PC-9 (cell line): Measurements from ENCODE around the gene NR6A1. TPM values are rescaled to one million over a fixed set of nuclear protein-coding genes. Genes with fewer than 3 reads are reported as not detected.

ENCODE experiments used
- BruUV-seq: library from RNA; stranded (reverse); fragments of 400-500 nt; replicated peaks from 2 replicates; lab custom pipeline; 2021; lab: Mats Ljungman, UMichigan
- CTCF ChIA-PET: fragments of 300-600 bp; sonication (Branson Sonifier 250); formaldehyde crosslinking; loops from one replicate; lab custom pipeline; 2022; ENCODE audit warnings: antibody characterized with exemption; lab: Charles Lee
- POLR2A ChIA-PET: fragments of 300-600 bp; sonication (Branson Sonifier 250); formaldehyde crosslinking; loops from one replicate; lab custom pipeline; 2022; ENCODE audit warnings: antibody characterized with exemption; ENCODE audit not compliant: unreplicated experiment; lab: Charles Lee
- DNase-seq, 2 experiments: peaks; one replicate each; pipeline versions ENCODE4 v3.0.0 to v3.0.0-alpha.2; 2015 to 2022; ENCODE audit warnings: mixed read lengths in 1 of 2
- H2AFZ ChIP-seq: fragments of 200-600 bp; sonication (generic); 2 replicates; pipeline ENCODE4 v1.8.1; 2017; ENCODE audit warnings: antibody characterized with exemption
- H3F3A ChIP-seq: fragments of 200-600 bp; sonication (generic); 2 replicates; pipeline ENCODE4 v1.8.1; 2017; ENCODE audit warnings: antibody characterized with exemption, mild to moderate bottlenecking, low read depth; ENCODE audit not compliant: insufficient read depth
- H3K27ac ChIP-seq: fragments of 200-600 bp; sonication (generic); 2 replicates; pipeline ENCODE4 v1.6.1; 2016; ENCODE audit warnings: mixed run types
- H3K27me3 ChIP-seq: fragments of 200-600 bp; sonication (generic); 2 replicates; pipeline ENCODE4 v1.6.1; 2016; ENCODE audit warnings: low read depth, mixed run types; ENCODE audit not compliant: insufficient read depth
- H3K36me3 ChIP-seq: fragments of 200-600 bp; sonication (generic); 2 replicates; pipeline ENCODE4 v1.6.1; 2016; ENCODE audit warnings: low read depth, mixed run types
- H3K4me1 ChIP-seq: fragments of 200-600 bp; sonication (generic); replicated peaks from 2 replicates; pipeline ENCODE4 v1.6.1; 2016; ENCODE audit warnings: mixed run types; ENCODE audit not compliant: insufficient read depth
- H3K4me2 ChIP-seq: fragments of 200-600 bp; sonication (generic); 2 replicates; pipeline ENCODE4 v1.6.1; 2017; ENCODE audit warnings: mixed run types
- H3K4me3 ChIP-seq: fragments of 200-600 bp; sonication (generic); 2 replicates; pipeline ENCODE4 v1.6.1; 2016; ENCODE audit warnings: mixed run types
- H3K79me2 ChIP-seq: fragments of 200-600 bp; sonication (generic); 2 replicates; pipeline ENCODE4 v1.6.1; 2017; ENCODE audit warnings: low read depth, mixed run types
- H3K9me2 ChIP-seq: fragments of 200-600 bp; sonication (generic); 2 replicates; pipeline ENCODE4 v1.8.1; 2017; ENCODE audit warnings: mild to moderate bottlenecking; ENCODE audit not compliant: insufficient read depth
- H3K9me3 ChIP-seq: fragments of 200-600 bp; sonication (generic); 2 replicates; pipeline ENCODE4 v1.8.1; 2016; ENCODE audit warnings: low read depth; ENCODE audit not compliant: insufficient read depth
- H4K20me1 ChIP-seq: fragments of 200-600 bp; sonication (generic); 2 replicates; pipeline ENCODE4 v1.8.1; 2017; ENCODE audit not compliant: insufficient read depth
- EZH2 ChIP-seq: fragments of 200-600 bp; sonication (generic); IDR thresholded peaks from 2 replicates; pipeline ENCODE4 v1.8.0; 2017; ENCODE audit warnings: antibody characterized with exemption, low read depth
- intact Hi-C: fragments of 100-400 bp; cut with micrococcal nuclease; formaldehyde crosslinking; loops from one replicate; pipeline ENCODE4 v1.10.0; 2022; ENCODE audit not compliant: unreplicated experiment
- total RNA-seq: library from RNA; stranded (reverse); gene quantifications from 2 replicates; pipeline ENCODE4 v1.2.3, GENCODE V29; 2021
- TF ChIP-seq, protein P1 (sequence below): fragments of 200-600 bp; sonication (generic); conservative IDR thresholded peaks from 2 replicates; pipeline ENCODE4 v1.6.1; 2017; ENCODE audit warnings: mixed run types, antibody characterized with exemption, mild to moderate bottlenecking, moderate library complexity

Gene NR6A1
- total RNA-seq, 1 experiment from 2014 or later, result 13.0 TPM

DNA sequence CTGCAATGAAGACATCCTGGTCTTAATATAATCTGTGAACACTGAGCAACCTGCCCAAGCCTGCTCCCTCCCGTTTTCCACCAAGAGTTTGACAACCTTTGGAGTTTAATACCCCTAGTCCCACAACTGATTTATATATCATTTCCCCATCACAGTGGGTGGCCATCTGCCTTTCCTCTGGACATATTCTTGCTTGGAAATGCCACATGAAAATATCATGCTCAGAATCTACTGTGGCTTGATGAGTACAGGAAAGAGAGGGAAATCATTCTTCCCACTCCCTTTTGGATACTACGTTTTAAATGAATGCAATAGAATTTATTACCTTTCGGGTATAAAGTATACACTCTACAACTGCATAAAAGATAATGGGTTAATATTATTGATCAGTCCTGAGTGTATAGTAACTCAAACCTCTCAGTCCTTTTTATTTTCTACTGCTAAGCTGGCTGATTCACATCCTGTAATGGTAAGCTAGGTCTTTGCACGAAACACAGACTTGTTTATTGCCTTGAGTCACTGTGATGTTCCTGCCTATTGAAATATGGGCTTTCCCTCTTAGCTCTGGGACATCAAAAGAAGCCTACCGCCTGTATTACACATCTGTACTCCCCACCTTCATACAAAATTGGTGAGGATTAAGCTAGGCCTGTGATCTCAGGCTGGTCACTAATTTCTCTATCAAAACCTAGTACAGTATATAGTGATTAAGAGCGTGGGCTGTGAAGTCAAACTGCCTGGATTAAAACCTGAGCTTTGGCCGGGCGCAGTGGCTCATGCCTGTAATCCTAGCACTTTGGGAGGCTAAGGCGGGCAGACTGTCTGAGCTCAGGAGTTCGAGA, 196.4 kb downstream of the NR6A1 start:
- H2AFZ ChIP-seq, result no peak overlapping the region
- no peaks in the 10 kb centered on the region for H3K27me3 ChIP-seq
- no TSS peak for BruUV-seq
- ChIA-PET POLR2A (interaction anchor here (0.5 kb wide), 1 partner anchor 1177 kb away, joined by 3 read pairs; no protein-coding TSS in a partner anchor), CTCF (interaction anchor here (0.6 to 0.7 kb wide), 2 partner anchors 26 to 165 kb away, joined by 4 to 9 read pairs; no protein-coding TSS in a partner anchor)
- intact Hi-C loops, result no loop called here
- no peak for DNase-seq
- TF ChIP-seq, protein P1, sequence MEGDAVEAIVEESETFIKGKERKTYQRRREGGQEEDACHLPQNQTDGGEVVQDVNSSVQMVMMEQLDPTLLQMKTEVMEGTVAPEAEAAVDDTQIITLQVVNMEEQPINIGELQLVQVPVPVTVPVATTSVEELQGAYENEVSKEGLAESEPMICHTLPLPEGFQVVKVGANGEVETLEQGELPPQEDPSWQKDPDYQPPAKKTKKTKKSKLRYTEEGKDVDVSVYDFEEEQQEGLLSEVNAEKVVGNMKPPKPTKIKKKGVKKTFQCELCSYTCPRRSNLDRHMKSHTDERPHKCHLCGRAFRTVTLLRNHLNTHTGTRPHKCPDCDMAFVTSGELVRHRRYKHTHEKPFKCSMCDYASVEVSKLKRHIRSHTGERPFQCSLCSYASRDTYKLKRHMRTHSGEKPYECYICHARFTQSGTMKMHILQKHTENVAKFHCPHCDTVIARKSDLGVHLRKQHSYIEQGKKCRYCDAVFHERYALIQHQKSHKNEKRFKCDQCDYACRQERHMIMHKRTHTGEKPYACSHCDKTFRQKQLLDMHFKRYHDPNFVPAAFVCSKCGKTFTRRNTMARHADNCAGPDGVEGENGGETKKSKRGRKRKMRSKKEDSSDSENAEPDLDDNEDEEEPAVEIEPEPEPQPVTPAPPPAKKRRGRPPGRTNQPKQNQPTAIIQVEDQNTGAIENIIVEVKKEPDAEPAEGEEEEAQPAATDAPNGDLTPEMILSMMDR, result no peak
- TF ChIP-seq EZH2, result no peak
- no peaks in the 10 kb centered on the region for H3F3A ChIP-seq
- H3K4me3 ChIP-seq, result no peak overlapping the region
- no peaks in the 10 kb centered on the region for H3K36me3 ChIP-seq
- no peak overlapping the region for H3K4me2 ChIP-seq
- H4K20me1 ChIP-seq, result peaks cover 10% of the 10 kb centered on the region; the same call in 1 of the 2 replicates
- H3K9me2 ChIP-seq, result no peaks in the 10 kb centered on the region
- no peak overlapping the region for H3K27ac ChIP-seq
- no peaks in the 10 kb centered on the region for H3K9me3 ChIP-seq
- peaks cover 2% of the 10 kb centered on the region; the same call in 1 of the 2 replicates for H3K79me2 ChIP-seq
- peaks cover 11% of the 10 kb centered on the region for H3K4me1 ChIP-seq

DNA sequence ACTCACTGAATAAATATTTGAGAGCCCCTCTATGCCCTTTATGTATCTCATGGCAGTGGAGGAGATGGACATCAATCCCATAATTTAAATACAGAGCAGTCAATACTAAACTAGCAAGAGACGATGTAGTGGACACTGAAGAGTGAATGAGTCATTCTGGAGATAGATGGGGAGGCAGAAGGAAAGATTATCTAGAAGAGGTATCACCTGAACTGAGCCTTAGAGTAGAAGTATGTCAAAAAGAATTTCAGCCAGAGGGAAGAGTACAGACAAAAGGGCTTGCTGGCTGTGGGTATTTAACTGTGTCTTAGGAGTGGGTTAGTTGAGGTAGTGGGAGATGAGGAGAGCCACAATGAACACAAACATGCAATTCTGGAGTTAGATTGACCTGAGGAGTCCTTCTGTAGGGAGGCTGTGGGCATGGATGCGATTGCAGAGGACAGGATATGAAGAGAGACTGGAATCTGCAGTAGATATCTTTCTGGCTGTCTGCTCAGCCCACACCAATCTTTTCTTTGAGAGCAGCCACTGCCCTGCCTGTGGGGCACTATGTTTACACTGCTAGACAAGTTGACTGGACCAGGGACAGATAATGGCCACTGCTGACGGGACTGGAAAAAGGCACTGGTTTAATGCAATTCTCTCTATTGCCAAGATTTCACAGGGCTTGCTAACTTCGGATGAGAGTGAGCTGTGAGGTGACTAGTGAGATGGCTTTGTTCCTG, 200.0 kb downstream of the NR6A1 start:
- H3K27me3 ChIP-seq, result no peaks in the 10 kb centered on the region
- no peaks in the 10 kb centered on the region for H3K9me2 ChIP-seq
- peaks cover 19% of the 10 kb centered on the region for H3K4me1 ChIP-seq
- H3K9me3 ChIP-seq, result no peaks in the 10 kb centered on the region
- no peak for DNase-seq
- H3F3A ChIP-seq, result no peaks in the 10 kb centered on the region
- no TSS peak for BruUV-seq
- H4K20me1 ChIP-seq, result peaks cover 8% of the 10 kb centered on the region; the same call in 1 of the 2 replicates
- ChIA-PET CTCF (interaction anchor here (1.1 kb wide), 1 partner anchor 90 kb away, joined by 3 read pairs; no protein-coding TSS in a partner anchor), POLR2A (no interaction called here)
- intact Hi-C loops, result loop anchor here (1.0 kb wide), 1 partner anchor 11 kb away; no protein-coding TSS in a partner anchor
- H3K4me3 ChIP-seq, result no peak overlapping the region
- H3K27ac ChIP-seq, result no peak overlapping the region
- H3K36me3 ChIP-seq, result no peaks in the 10 kb centered on the region
- no peak overlapping the region for H2AFZ ChIP-seq
- peaks cover 6% of the 10 kb centered on the region; the same call in 1 of the 2 replicates for H3K79me2 ChIP-seq
- TF ChIP-seq EZH2, result no peak
- TF ChIP-seq, protein P1, result no peak
- H3K4me2 ChIP-seq, result no peak overlapping the region

DNA sequence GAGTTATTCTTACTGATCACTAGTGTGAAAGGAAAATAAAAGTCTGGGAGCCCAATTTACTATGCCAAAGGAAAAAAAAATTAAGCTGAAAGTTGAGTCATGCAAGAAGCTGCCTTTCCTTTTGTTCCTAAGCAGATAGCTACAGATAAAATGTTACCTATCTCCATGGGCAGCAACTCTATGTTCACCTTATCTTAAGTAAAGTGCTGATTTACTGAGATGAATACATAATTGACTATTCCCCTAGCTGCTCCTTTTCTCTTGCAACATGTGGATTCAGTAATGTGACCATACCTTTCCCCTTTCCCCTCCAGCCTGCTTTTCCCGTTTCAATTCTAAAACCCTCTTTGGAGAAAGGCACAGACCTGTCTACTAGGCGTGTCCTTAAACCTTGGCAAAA, 201.2 kb downstream of the NR6A1 start:
- peaks cover 8% of the 10 kb centered on the region; the same call in 1 of the 2 replicates for H4K20me1 ChIP-seq
- POLR2A ChIA-PET, result interaction anchor here (0.6 kb wide), 1 partner anchor 48 kb away, joined by 3 read pairs; no protein-coding TSS in a partner anchor
- intact Hi-C loops, result loop anchor here (1.0 kb wide), 2 partner anchors 10 to 21 kb away; no protein-coding TSS in a partner anchor
- 0 out of 2 replicates have a peak overlapping the region, but pooled peaks have one; percentile 23 for H3K4me2 ChIP-seq
- H3K4me3 ChIP-seq, result no peak overlapping the region
- peaks cover 19% of the 10 kb centered on the region for H3K4me1 ChIP-seq
- BruUV-seq, result no TSS peak
- peaks cover 6% of the 10 kb centered on the region; the same call in 1 of the 2 replicates for H3K79me2 ChIP-seq
- H3K36me3 ChIP-seq, result no peaks in the 10 kb centered on the region
- H3K9me2 ChIP-seq, result no peaks in the 10 kb centered on the region
- H3F3A ChIP-seq, result no peaks in the 10 kb centered on the region
- peak overlapping the region; percentile 50 for H3K27ac ChIP-seq
- DNase-seq, result peak; percentile 23 to 36
- TF ChIP-seq, protein P1, result no peak
- no peak for TF ChIP-seq EZH2
- CTCF ChIA-PET, result interaction anchor here (0.5 to 1.1 kb wide), 3 partner anchors 11 to 91 kb away, joined by 3 to 6 read pairs (median 6); no protein-coding TSS in a partner anchor
- no peaks in the 10 kb centered on the region for H3K27me3 ChIP-seq
- H2AFZ ChIP-seq, result no peak overlapping the region
- H3K9me3 ChIP-seq, result no peaks in the 10 kb centered on the region
